Muscle of arm (tissue), 12 donors: ENCODE measurements around the gene PLA2G4D. TPM values are rescaled to one million over a fixed set of nuclear protein-coding genes. Genes with fewer than 3 reads are reported as not detected.

ENCODE experiments used
- DNase-seq: peaks from one replicate; pipeline ENCODE4 v3.0.0-alpha.2; 2013
- polyA plus RNA-seq, 12 donors: library from polyadenylated mRNA; unstranded; fragments of 120-200 nt; gene quantifications; one replicate each; pipeline ENCODE4 v1.2.1, GENCODE V29; 2013; ENCODE audit not compliant: insufficient read length in 12 of 12

Gene PLA2G4D
- polyA plus RNA-seq, 12 donors: 0.05 to 0.56 (median 0.12) TPM; not detected in 2

GRCh38 chr15:42018306-42019224, 75.8 kb downstream of the PLA2G4D start:
- DNase-seq: peak; percentile 3

Other genes starting within 250 kb of the PLA2G4D start
- 1 to 10 TPM in 11 of 12 donors, not detected in 1; 1.9 to 6.0 (median 4.2) TPM for gene SPTBN5, start 200.5 kb downstream of the PLA2G4D start, polyA plus RNA-seq
- gene EHD4, start 122.0 kb downstream of the PLA2G4D start, polyA plus RNA-seq: 10 to 100 TPM in 11 of 12 donors, not detected in 1; 18.2 to 43.9 (median 30.3) TPM
- gene PLA2G4E, start 73.5 kb downstream of the PLA2G4D start, polyA plus RNA-seq: 1 to 10 TPM in 9 of 12 donors, under 1 TPM in 1, not detected in 2; 0.68 to 3.5 (median 1.6) TPM
- 10 to 100 TPM in 1 of 12 donors, 1 to 10 TPM in 2, under 1 TPM in 6, not detected in 3; 0.05 to 15.3 (median 0.26) TPM for gene PLA2G4F, start 62.1 kb upstream of the PLA2G4D start, polyA plus RNA-seq
- 10 to 100 TPM in 11 of 12 donors, not detected in 1; 38.4 to 69.2 (median 48.0) TPM for gene VPS39, start 113.7 kb upstream of the PLA2G4D start, polyA plus RNA-seq
- gene GANC, start 178.6 kb upstream of the PLA2G4D start, polyA plus RNA-seq: 10 to 100 TPM in 11 of 12 donors, not detected in 1; 13.9 to 24.9 (median 17.8) TPM
- gene TMEM87A, start 178.9 kb upstream of the PLA2G4D start, polyA plus RNA-seq: 10 to 100 TPM in 11 of 12 donors, not detected in 1; 35.9 to 50.9 (median 43.7) TPM